ENCODE measurements around the gene RWDD2A. TPM values are rescaled to one million over a fixed set of nuclear protein-coding genes. Genes with fewer than 3 reads are reported as not detected.

The RWDD2A gene
- total RNA-seq, 1 experiment from 2014 or later: 3.5 TPM

GRCh38 chr6:83182114-83182513 lies 11.0 kb upstream of the RWDD2A start:
- no peak for DNase-seq
- Mint-ChIP-seq H3K36me3 (ENCODE audit: insufficient read depth, unreplicated experiment) (peaks cover 92% of the 10 kb centered on the region), H3K4me3 (ENCODE audit: unreplicated experiment) (no peak overlapping the region), H3K27ac (ENCODE audit: unreplicated experiment) (no peak overlapping the region), H3K27me3 (ENCODE audit: insufficient read depth, unreplicated experiment) (no peaks in the 10 kb centered on the region), H3K9me3 (ENCODE audit: unreplicated experiment) (no peaks in the 10 kb centered on the region), H3K4me1 (ENCODE audit: low read depth, unreplicated experiment) (no peaks in the 10 kb centered on the region)
- ChIA-PET CTCF (no interaction called here), POLR2A (no interaction called here)
- Histone ChIP-seq H3K4me3 (ENCODE audit: low read depth, low read length) (no peak overlapping the region), H3K27me3 (replicated peaks; ENCODE audit: control insufficient read depth, insufficient read depth, low read length) (no peaks in the 10 kb centered on the region), H3K9me3 (no peaks in the 10 kb centered on the region), H3K4me1 (no peaks in the 10 kb centered on the region), H3K36me3 (ENCODE audit: control insufficient read depth, insufficient read depth, low read length) (peaks cover 2% of the 10 kb centered on the region; the same call in 1 of the 2 replicates)
- no TSS peak for BruUV-seq (replicated peaks)
- TF ChIP-seq CTCF (IDR thresholded peaks at IDR 0.05; ENCODE audit: insufficient read depth in 1 of 2, low read depth in 1 of 2, low read length in 1 of 2, severe bottlenecking in 1 of 2, unreplicated experiment in 1 of 2): no peak
- intact Hi-C loops (cut with micrococcal nuclease; ENCODE audit: unreplicated experiment): no loop called here

- Histone ChIP-seq H3K27me3 (replicated peaks; ENCODE audit: control insufficient read depth, insufficient read depth, low read length) (no peaks in the 10 kb centered on the region), H3K36me3 (ENCODE audit: control insufficient read depth, insufficient read depth, low read length) (peaks cover 2% of the 10 kb centered on the region; the same call in 1 of the 2 replicates), H3K9me3 (no peaks in the 10 kb centered on the region), H3K4me3 (ENCODE audit: low read depth, low read length) (no peak overlapping the region), H3K4me1 (no peaks in the 10 kb centered on the region)
- CTCF ChIA-PET: no interaction called here
- H3K27ac Mint-ChIP-seq (ENCODE audit: unreplicated experiment): no peak overlapping the region
- no TSS peak for BruUV-seq (replicated peaks)
- H3K4me1 Mint-ChIP-seq (ENCODE audit: low read depth, unreplicated experiment): no peaks in the 10 kb centered on the region
- no peak for TF ChIP-seq CTCF (IDR thresholded peaks at IDR 0.05; ENCODE audit: insufficient read depth in 1 of 2, low read depth in 1 of 2, low read length in 1 of 2, severe bottlenecking in 1 of 2, unreplicated experiment in 1 of 2)
- no peak overlapping the region for H3K4me3 Mint-ChIP-seq (ENCODE audit: unreplicated experiment)
- no peaks in the 10 kb centered on the region for H3K27me3 Mint-ChIP-seq (ENCODE audit: insufficient read depth, unreplicated experiment)
- no peak for DNase-seq
- no peaks in the 10 kb centered on the region for H3K9me3 Mint-ChIP-seq (ENCODE audit: unreplicated experiment)
- intact Hi-C loops (cut with micrococcal nuclease; ENCODE audit: unreplicated experiment): no loop called here
- POLR2A ChIA-PET: interaction anchor here (0.7 kb wide), 1 partner anchor 10 kb away, joined by 7 read pairs; the partner anchor contains the start of gene RWDD2A
- peaks cover 89% of the 10 kb centered on the region for H3K36me3 Mint-ChIP-seq (ENCODE audit: insufficient read depth, unreplicated experiment)
Observed at GRCh38 chr6:83183082-83183828, 9.9 kb upstream of the RWDD2A start.

GRCh38 chr6:83185096-83185495 lies 8.1 kb upstream of the RWDD2A start:
- H3K36me3 ChIP-seq (ENCODE audit: control insufficient read depth, insufficient read depth, low read length): peaks cover 4% of the 10 kb centered on the region; the same call in 1 of the 2 replicates
- H3K27ac Mint-ChIP-seq (ENCODE audit: unreplicated experiment): no peak overlapping the region

More at GRCh38 chr6:83185096-83185495, 8.1 kb upstream of the RWDD2A start:
- no peaks in the 10 kb centered on the region for H3K27me3 Mint-ChIP-seq (ENCODE audit: insufficient read depth, unreplicated experiment)
- peaks cover 90% of the 10 kb centered on the region for H3K36me3 Mint-ChIP-seq (ENCODE audit: insufficient read depth, unreplicated experiment)
- Histone ChIP-seq H3K4me1 (0 out of 2 replicates have a peak, but pooled peaks cover 3% of the 10 kb centered on the region), H3K27me3 (replicated peaks; ENCODE audit: control insufficient read depth, insufficient read depth, low read length) (no peaks in the 10 kb centered on the region), H3K9me3 (no peaks in the 10 kb centered on the region), H3K4me3 (ENCODE audit: low read depth, low read length) (no peak overlapping the region)
- no peak for TF ChIP-seq CTCF (IDR thresholded peaks at IDR 0.05; ENCODE audit: insufficient read depth in 1 of 2, low read depth in 1 of 2, low read length in 1 of 2, severe bottlenecking in 1 of 2, unreplicated experiment in 1 of 2)
- DNase-seq: no peak
- H3K4me1 Mint-ChIP-seq (ENCODE audit: low read depth, unreplicated experiment): peaks cover 6% of the 10 kb centered on the region
- no TSS peak for BruUV-seq (replicated peaks)
- H3K4me3 Mint-ChIP-seq (ENCODE audit: unreplicated experiment): no peak overlapping the region
- H3K9me3 Mint-ChIP-seq (ENCODE audit: unreplicated experiment): no peaks in the 10 kb centered on the region
- POLR2A ChIA-PET: no interaction called here
- CTCF ChIA-PET: no interaction called here
- intact Hi-C loops (cut with micrococcal nuclease; ENCODE audit: unreplicated experiment): no loop called here

Measured in Caco-2 (cell line).